HG03025 (cell line): ENCODE data around the gene GEMIN7.

Experiments
- ATAC-seq: cut with Tn5 transposase; IDR thresholded peaks from one replicate; pipeline ENCODE4 v1.9.1; 2021; ENCODE audit warnings: mild to moderate bottlenecking, moderate library complexity; ENCODE audit not compliant: unreplicated experiment, low FRiP score

Gene GEMIN7, protein sequence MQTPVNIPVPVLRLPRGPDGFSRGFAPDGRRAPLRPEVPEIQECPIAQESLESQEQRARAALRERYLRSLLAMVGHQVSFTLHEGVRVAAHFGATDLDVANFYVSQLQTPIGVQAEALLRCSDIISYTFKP

GRCh38 chr19:45079063-45079910 lies at the start of gene GEMIN7:
Gene GEMIN7 (plus strand): TSS chr19:45079260. CDS start chr19:45090115, 10,855 bp downstream.
- no peak for ATAC-seq

DNA sequence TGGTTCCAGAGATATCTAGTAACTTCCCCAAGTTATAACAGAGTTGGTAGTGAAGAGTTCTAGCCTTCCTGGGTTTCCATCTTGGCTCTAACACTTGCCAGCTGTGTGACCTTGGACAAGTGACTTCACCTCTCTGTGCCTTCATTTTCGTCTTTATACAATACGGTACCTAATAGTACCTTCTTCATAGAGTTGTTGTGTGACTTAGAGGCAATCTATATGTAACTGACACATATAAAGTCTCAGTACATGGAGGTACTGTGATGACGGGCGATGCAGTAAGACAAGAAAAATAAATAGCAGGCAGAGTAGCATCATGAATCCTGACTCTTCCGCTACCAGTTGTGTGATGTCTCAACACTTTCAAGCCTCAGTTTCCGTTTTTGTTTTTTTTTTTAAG lies 48.2 kb upstream of the GEMIN7 start:
- ATAC-seq = no peak

- ATAC-seq = no peak
Measured at GRCh38 chr19:45032421-45032820, 46.6 kb upstream of the GEMIN7 start.

- no peak for ATAC-seq
Measured at GRCh38 chr19:45035755-45036154, 43.3 kb upstream of the GEMIN7 start.

- no peak for ATAC-seq
Measured at GRCh38 chr19:45037393-45038169, 41.5 kb upstream of the GEMIN7 start.

DNA sequence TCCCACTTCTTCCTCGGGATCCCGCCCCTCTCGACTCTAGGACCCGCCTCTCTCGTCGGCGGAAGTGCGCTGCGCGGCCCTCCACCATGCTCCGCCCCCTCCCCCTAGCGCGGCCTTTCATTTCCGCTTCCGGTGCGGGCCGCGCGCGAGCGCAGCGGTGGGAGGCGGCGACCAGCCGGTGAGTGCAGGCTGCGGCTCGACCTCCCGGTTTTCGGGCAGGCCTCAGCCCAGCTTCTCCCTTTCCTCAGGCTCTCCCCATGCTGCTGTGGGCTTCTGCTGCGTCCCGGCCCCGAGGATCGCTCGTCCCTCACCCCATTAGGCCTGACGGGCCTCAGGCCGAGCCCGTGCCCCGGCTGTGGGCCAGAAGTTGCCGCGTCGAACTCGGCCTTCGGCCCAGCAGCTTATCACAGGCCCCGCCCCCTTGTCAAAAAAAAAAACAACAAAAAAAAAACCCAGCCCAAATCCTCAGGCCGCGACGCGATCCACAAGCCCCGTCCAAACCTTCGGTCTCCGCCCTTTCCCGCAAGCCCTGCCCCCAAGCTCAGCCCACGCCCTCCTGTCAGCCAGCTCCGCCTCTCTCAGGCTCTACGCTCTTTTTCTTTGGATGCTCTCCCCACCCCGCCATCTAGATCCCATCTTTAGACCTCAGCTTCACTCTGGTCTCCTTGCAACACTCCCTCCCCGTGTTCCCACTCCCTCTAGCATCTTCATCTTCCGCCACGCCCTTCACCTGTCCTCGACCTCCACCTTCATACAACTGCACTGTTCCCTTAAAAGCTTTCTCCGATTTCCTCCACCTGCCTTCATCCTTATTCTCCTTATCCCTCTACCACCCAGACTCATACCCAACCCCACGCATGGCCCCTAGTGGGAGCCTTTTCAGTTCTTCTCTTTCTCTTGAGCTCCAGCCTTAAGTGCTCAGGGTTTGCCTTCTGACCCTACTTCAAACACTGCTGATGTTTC lies 39.8 kb upstream of the GEMIN7 start, which contains the start of gene CLASRP:
Gene CLASRP, plus strand, starts transcription at position 115 of the 963 bp plus-strand sequence. CDS start 1,168 bp downstream, outside the sequence.
- ATAC-seq = peak; percentile 70

DNA sequence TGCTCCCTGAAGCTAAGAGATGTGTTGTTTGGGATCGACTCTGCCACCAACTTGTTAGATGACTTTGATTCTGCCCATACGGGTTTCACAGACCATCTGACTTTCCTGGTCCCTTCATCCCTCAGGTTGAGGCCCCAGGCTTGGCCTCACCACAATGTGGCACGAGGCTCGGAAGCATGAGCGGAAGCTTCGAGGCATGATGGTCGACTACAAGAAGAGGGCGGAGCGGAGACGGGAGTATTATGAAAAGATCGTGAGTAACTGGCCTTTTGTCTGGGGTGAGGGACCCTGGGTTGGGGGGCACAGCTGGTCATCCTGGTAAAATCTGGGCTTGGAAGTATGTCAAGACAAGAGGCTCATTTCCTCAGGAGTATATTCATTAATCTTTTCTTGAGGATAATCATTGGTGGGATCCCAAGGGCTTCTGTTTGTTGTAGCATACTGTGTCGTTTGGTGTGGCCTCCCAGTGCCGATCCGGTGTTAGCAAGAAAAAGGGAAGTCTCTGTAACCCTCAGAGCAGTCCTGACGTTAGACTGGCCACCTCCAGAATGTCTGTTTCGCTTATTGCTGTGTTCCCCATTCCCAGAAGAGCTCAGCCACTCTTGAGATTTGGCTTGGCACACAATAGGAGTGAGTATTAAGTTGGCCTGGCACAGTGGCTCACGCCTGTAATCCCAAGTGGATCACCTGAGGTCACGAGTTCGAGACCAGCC lies 38.8 kb upstream of the GEMIN7 start:
- ATAC-seq = no peak

- ATAC-seq = no peak
Measured at GRCh38 chr19:45041125-45041524, 37.9 kb upstream of the GEMIN7 start.

DNA sequence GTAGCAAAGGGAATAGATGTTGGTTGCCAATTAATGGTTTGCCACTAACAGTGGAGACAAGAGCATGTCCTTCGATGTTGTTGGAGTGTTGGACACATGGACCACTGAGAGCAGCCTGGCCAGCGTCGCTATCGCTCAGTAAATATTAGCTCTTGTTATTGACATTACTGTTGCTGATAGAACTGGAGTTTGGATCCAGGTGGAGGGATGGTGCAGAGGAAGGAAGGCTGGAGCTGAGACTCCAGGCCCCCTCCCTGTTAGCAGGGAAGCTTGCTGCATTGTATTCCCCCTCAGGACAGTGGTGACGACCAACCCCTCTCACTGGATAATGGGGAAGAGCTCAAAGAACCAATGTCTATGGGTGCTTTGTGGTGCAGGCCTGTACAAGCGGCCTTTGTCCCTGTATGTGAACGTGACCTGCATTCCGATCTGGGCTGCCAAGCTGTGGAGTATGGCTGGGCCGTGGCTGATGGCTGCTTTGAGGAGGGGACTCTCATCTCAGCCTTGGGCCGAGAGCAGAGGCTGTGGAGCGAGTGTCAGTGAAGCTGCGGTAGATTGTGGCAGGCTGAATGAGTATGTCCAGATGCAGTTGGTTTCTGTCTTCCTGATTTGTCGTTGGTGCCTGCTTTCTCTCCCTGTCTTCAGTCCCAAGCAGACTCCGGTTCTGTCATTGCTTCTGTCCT lies 33.2 kb upstream of the GEMIN7 start:
- no peak for ATAC-seq

GRCh38 chr19:45046355-45046754 lies 32.7 kb upstream of the GEMIN7 start:
- ATAC-seq = no peak

GRCh38 chr19:45047188-45047797 lies 31.8 kb upstream of the GEMIN7 start:
- ATAC-seq = no peak

GRCh38 chr19:45049073-45049736 lies 29.9 kb upstream of the GEMIN7 start:
- ATAC-seq = no peak

DNA sequence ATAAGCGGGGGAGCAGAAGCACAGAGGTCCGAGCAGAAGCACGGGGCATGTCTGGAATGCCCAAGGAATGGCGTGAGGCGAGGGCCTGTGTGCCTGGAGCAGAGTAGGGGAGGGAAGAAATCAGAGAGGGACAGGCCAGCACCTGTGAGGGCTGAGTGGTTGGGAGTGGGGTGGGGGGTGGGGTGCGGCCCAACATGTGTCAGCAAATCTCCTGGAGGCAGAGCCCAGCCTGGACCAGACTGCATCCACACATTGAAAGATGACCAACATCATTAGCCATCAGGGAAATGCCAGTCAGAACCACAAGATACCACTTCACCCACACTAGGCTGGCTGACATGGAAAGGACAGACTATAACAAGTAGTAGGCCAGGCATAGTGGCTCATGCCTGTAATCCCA lies 29.0 kb upstream of the GEMIN7 start:
- ATAC-seq = no peak

GRCh38 chr19:45051929-45052579 lies 27.0 kb upstream of the GEMIN7 start:
- ATAC-seq = no peak

DNA sequence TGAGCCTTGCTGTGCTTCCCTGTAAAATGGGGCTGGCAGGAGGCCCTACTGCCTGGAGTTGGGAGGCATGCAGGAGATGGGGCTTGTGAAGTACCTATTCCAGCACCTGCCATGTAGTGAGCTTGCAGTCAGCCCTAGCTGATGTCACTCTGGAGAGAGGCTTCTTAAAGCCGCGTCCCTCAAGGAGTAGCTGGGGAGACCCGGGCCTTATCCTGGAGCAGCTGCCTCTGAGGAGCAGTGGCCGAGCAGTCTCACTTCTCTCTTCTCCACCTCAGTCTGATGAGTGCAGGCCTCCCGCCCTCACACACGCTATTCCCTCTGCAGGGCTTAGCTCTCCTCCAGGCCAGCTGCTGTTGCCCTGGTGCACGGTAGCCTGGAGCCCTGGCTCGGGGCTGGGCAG lies 22.2 kb upstream of the GEMIN7 start:
- ATAC-seq = no peak

DNA sequence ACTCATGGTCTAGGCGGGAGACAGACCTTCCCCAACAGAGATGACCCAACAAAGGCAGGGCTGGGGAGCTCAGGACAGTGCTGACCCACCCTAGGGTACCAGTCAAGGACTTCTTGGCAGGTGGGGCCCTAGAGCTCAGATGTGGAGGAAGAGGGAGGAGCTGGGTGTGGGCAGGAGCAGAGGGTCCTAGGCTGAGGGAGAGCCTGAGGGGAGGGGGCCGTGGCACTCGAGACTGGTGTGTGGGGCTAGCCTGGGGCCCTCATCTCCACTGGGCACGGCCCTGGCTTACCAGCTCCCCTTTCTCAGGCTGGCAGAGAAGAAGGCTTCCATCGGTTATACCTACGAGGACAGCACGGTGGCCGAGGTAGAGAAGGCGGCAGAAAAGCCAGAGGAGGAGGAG lies 21.6 kb upstream of the GEMIN7 start:
- ATAC-seq = no peak

GRCh38 chr19:45058622-45059159 lies 20.4 kb upstream of the GEMIN7 start:
- no peak for ATAC-seq
